H9 (cell line): ENCODE measurements around the gene HLA-DRA. TPM values are rescaled to one million over a fixed set of nuclear protein-coding genes. Genes with fewer than 3 reads are reported as not detected.

Source experiments
- DNase-seq: peaks from one replicate; pipeline ENCODE4 v3.0.0-alpha.2; 2017
- H2AFZ ChIP-seq: one replicate; pipeline ENCODE4 v1.6.1; 2013; ENCODE audit warnings: mild to moderate bottlenecking, low read length, control low read depth, moderate library complexity
- H2AK5ac ChIP-seq: 2 replicates; pipeline ENCODE4 v1.6.1; 2013; ENCODE audit warnings: low read length, control low read depth, mixed read lengths; ENCODE audit not compliant: insufficient read length
- H2BK120ac ChIP-seq: one replicate; pipeline ENCODE4 v1.6.1; 2013; ENCODE audit warnings: low read depth, mild to moderate bottlenecking, low read length, control low read depth, inconsistent platforms; ENCODE audit not compliant: poor library complexity, severe bottlenecking
- H2BK12ac ChIP-seq: 2 replicates; pipeline ENCODE4 v1.6.1; 2013; ENCODE audit warnings: low read length, control low read depth, mixed read lengths, low read depth; ENCODE audit not compliant: insufficient read length
- H2BK15ac ChIP-seq: 2 replicates; pipeline ENCODE4 v1.6.1; 2013; ENCODE audit warnings: low read depth, low read length, control low read depth
- H2BK20ac ChIP-seq: one replicate; pipeline ENCODE4 v1.6.1; 2013; ENCODE audit warnings: low read depth, mild to moderate bottlenecking, low read length, control low read depth, inconsistent platforms; ENCODE audit not compliant: poor library complexity, severe bottlenecking
- H2BK5ac ChIP-seq: 2 replicates; pipeline ENCODE4 v1.6.1; 2013; ENCODE audit warnings: low read length, control low read depth, mixed read lengths; ENCODE audit not compliant: insufficient read length
- H3K14ac ChIP-seq: 2 replicates; pipeline ENCODE4 v1.6.1; 2013; ENCODE audit warnings: low read length, control low read depth; ENCODE audit not compliant: insufficient read depth
- H3K18ac ChIP-seq: 2 replicates; pipeline ENCODE4 v1.6.1; 2013; ENCODE audit warnings: low read depth, mild to moderate bottlenecking, mixed read lengths, low read length, control low read depth; ENCODE audit not compliant: insufficient read length
- H3K23ac ChIP-seq: 2 replicates; pipeline ENCODE4 v1.6.1; 2013; ENCODE audit warnings: low read length, control low read depth, mixed read lengths, low read depth; ENCODE audit not compliant: insufficient read length
- H3K23me2 ChIP-seq: 2 replicates; pipeline ENCODE4 v1.6.1; 2013; ENCODE audit warnings: low read depth, mild to moderate bottlenecking, mixed read lengths, low read length, control low read depth; ENCODE audit not compliant: insufficient read length, poor library complexity, severe bottlenecking
- H3K27ac ChIP-seq: 2 replicates; pipeline ENCODE4 v1.5.1; 2013; ENCODE audit warnings: low read length, control low read depth, mixed read lengths, low read depth; ENCODE audit not compliant: insufficient read length
- H3K27me3 ChIP-seq: 2 replicates; pipeline ENCODE4 v1.6.1; 2013; ENCODE audit warnings: low read length, control low read depth, inconsistent platforms; ENCODE audit not compliant: insufficient read depth
- H3K4ac ChIP-seq: 2 replicates; pipeline ENCODE4 v1.6.1; 2013; ENCODE audit warnings: low read depth, mild to moderate bottlenecking, control low read depth, inconsistent platforms, low read length, moderate library complexity
- H3K4me1 ChIP-seq: 2 replicates; pipeline ENCODE4 v1.6.1; 2013; ENCODE audit warnings: low read length, control low read depth, inconsistent platforms; ENCODE audit not compliant: insufficient read depth
- H3K4me2 ChIP-seq: 2 replicates; pipeline ENCODE4 v1.6.1; 2013; ENCODE audit warnings: low read length, control low read depth, mixed read lengths; ENCODE audit not compliant: insufficient read length, insufficient read depth
- H3K56ac ChIP-seq: 2 replicates; pipeline ENCODE4 v1.6.1; 2013; ENCODE audit warnings: low read depth, mild to moderate bottlenecking, mixed read lengths, low read length, control low read depth; ENCODE audit not compliant: insufficient read length
- H3K79me1 ChIP-seq: 2 replicates; pipeline ENCODE4 v1.6.1; 2013; ENCODE audit warnings: low read depth, mild to moderate bottlenecking, moderate library complexity, low read length, control low read depth, inconsistent platforms; ENCODE audit not compliant: insufficient read depth, poor library complexity, severe bottlenecking
- H3K79me2 ChIP-seq: 2 replicates; pipeline ENCODE4 v1.6.1; 2013; ENCODE audit warnings: low read length, control low read depth, inconsistent platforms; ENCODE audit not compliant: insufficient read depth
- H3K9ac ChIP-seq: 2 replicates; pipeline ENCODE4 v1.6.1; 2013; ENCODE audit warnings: low read length, control low read depth, mixed read lengths; ENCODE audit not compliant: insufficient read length; ENCODE audit errors: extremely low read depth
- H3K9me3 ChIP-seq: one replicate; pipeline ENCODE4 v1.6.1; 2013; ENCODE audit warnings: low read depth, low read length, inconsistent platforms; ENCODE audit not compliant: control insufficient read depth
- H3T11ph ChIP-seq: one replicate; pipeline ENCODE4 v1.6.1; 2013; ENCODE audit warnings: mild to moderate bottlenecking, low read length, control low read depth, inconsistent platforms
- H4K20me1 ChIP-seq: one replicate; pipeline ENCODE4 v1.6.1; 2013; ENCODE audit not compliant: control insufficient read depth, insufficient read length, insufficient read depth
- H4K5ac ChIP-seq: 2 replicates; pipeline ENCODE4 v1.6.1; 2013; ENCODE audit warnings: low read depth, mild to moderate bottlenecking, mixed read lengths, low read length, control low read depth; ENCODE audit not compliant: insufficient read length
- H4K8ac ChIP-seq: replicated peaks from 2 replicates; pipeline ENCODE4 v1.6.1; 2013; ENCODE audit warnings: low read length, control low read depth, mixed read lengths, low read depth; ENCODE audit not compliant: insufficient read length
- H4K91ac ChIP-seq: 2 replicates; pipeline ENCODE4 v1.6.1; 2013; ENCODE audit warnings: low read depth, mild to moderate bottlenecking, moderate library complexity, mixed read lengths, low read length, control low read depth; ENCODE audit not compliant: insufficient read length
- H3K27ac Mint-ChIP-seq, 3 experiments: 2 replicates in 2 of 3; 3 replicates in 1 of 3; pipeline ENCODE4 v1.8.0; 2020 to 2021; ENCODE audit warnings: mixed read lengths in 3 of 3, mild to moderate bottlenecking in 1 of 3, moderate library complexity in 1 of 3
- H3K27me3 Mint-ChIP-seq: 2 replicates; pipeline ENCODE4 v1.8.0; 2021; ENCODE audit warnings: low read depth, mild to moderate bottlenecking, moderate library complexity, mixed read lengths
- H3K36me3 Mint-ChIP-seq, 3 experiments: 2 replicates in 2 of 3; 3 replicates in 1 of 3; pipeline ENCODE4 v1.8.0; 2020 to 2021; ENCODE audit warnings: low read depth in 3 of 3, mixed read lengths in 3 of 3; ENCODE audit not compliant: insufficient read depth in 1 of 3
- H3K4me1 Mint-ChIP-seq, 2 experiments: 2 replicates each; pipeline ENCODE4 v1.8.0; 2020; ENCODE audit warnings: mixed read lengths in 2 of 2
- H3K4me3 Mint-ChIP-seq, 2 experiments: 2 replicates in 1 of 2; 3 replicates in 1 of 2; pipeline ENCODE4 v1.8.0; 2020 to 2021; ENCODE audit warnings: mild to moderate bottlenecking in 2 of 2, mixed read lengths in 2 of 2, moderate library complexity in 1 of 2
- H3K9me3 Mint-ChIP-seq, 2 experiments: 2 replicates in 1 of 2; 3 replicates in 1 of 2; pipeline ENCODE4 v1.8.0; 2020; ENCODE audit warnings: mild to moderate bottlenecking in 2 of 2, mixed read lengths in 2 of 2, moderate library complexity in 1 of 2
- CTCF ChIP-seq: fragments of 200-600 bp; sonication (generic); conservative IDR thresholded peaks from 3 replicates; pipeline ENCODE4 v1.8.0; 2021; ENCODE audit warnings: antibody characterized with exemption, mild to moderate bottlenecking
- WGBS: extraction: QIAGEN DNeasy Blood & Tissue Kit; methylation state at CpG from one replicate; pipeline ENCODE4 v1.1.7; 2013; ENCODE audit warnings: missing lambda C conversion rate, low lambda C conversion rate, mixed read lengths; ENCODE audit not compliant: insufficient read length; ENCODE audit errors: extremely low coverage; 5-methylcytosine and 5-hydroxymethylcytosine counted together
- total RNA-seq: library from RNA; stranded (reverse); gene quantifications from 2 replicates; pipeline ENCODE4 v1.2.1, GENCODE V29; 2021

HLA-DRA gene
- total RNA-seq, 1 experiment from 2014 or later: 3.1 TPM

- H4K91ac ChIP-seq: no peak overlapping the region
- no peak overlapping the region for H3K56ac ChIP-seq
- H3K4me2 ChIP-seq: no peak overlapping the region
- peaks cover 0 to 6% of the 10 kb centered on the region in 2 experiments; a peak in 3 of 4 replicates for H3K4me1 Mint-ChIP-seq
- H3K23ac ChIP-seq: no peak overlapping the region
- no peak overlapping the region for H2BK5ac ChIP-seq
- H3T11ph ChIP-seq: no peak overlapping the region
- no peaks in the 10 kb centered on the region for H3K9me3 ChIP-seq
- H3K79me2 ChIP-seq: no peaks in the 10 kb centered on the region
- no peak overlapping the region for H3K18ac ChIP-seq
- H2BK120ac ChIP-seq: no peak overlapping the region
- H3K27me3 ChIP-seq: no peaks in the 10 kb centered on the region
- H2BK15ac ChIP-seq: no peak overlapping the region
- H3K79me1 ChIP-seq: no peaks in the 10 kb centered on the region
- H4K8ac ChIP-seq: no peak overlapping the region
- no peak overlapping the region for H3K14ac ChIP-seq
- no CpG with 5 or more reads among the region's 29 CpGs for WGBS
- no peak overlapping the region for H3K9ac ChIP-seq
- no peaks in the 10 kb centered on the region for H4K20me1 ChIP-seq
- H3K4me3 Mint-ChIP-seq: no peak overlapping the region
- TF ChIP-seq CTCF: no peak
- H3K27ac Mint-ChIP-seq: no peak overlapping the region
- H4K5ac ChIP-seq: no peak overlapping the region
- H3K27me3 Mint-ChIP-seq: peaks cover 5% of the 10 kb centered on the region; the same call in 1 of the 2 replicates
- no peaks in the 10 kb centered on the region; the same call in 1 of the 2 replicates for H3K4me1 ChIP-seq
- no peaks in the 10 kb centered on the region for H3K23me2 ChIP-seq
- H3K9me3 Mint-ChIP-seq: peaks cover 6 to 19% of the 10 kb centered on the region in 2 experiments; a peak in 4 of 5 replicates
- H2AK5ac ChIP-seq: no peak overlapping the region
- H3K4ac ChIP-seq: no peak overlapping the region
- H2BK20ac ChIP-seq: no peak overlapping the region
- no peak overlapping the region for H2BK12ac ChIP-seq
- no peak overlapping the region for H3K27ac ChIP-seq
- H3K36me3 Mint-ChIP-seq: peaks cover 0 to 2% (median 0%) of the 10 kb centered on the region in 3 experiments; a peak in 2 of 7 replicates
- no peak for DNase-seq
- H2AFZ ChIP-seq: no peak overlapping the region
Observed at GRCh38 chr6:32459781-32460424, 20.2 kb downstream of the HLA-DRA start.
